Activated effector memory CD4-positive, alpha-beta T cell treated with anti-CD3 and anti-CD28 coated beads, Interleukin-2, amount 50 U/mL, for 16 hours (primary cell): ENCODE data around the gene GPHN.

Experiments
- DNase-seq: peaks from one replicate; pipeline ENCODE4 v3.0.0-alpha.2; 2020

The GPHN gene

GRCh38 chr14:66975251-66975650 lies 467.3 kb downstream of the GPHN start:
- DNase-seq, result no peak

- no peak for DNase-seq
Observed at GRCh38 chr14:66979101-66979974, 471.4 kb downstream of the GPHN start.

DNA sequence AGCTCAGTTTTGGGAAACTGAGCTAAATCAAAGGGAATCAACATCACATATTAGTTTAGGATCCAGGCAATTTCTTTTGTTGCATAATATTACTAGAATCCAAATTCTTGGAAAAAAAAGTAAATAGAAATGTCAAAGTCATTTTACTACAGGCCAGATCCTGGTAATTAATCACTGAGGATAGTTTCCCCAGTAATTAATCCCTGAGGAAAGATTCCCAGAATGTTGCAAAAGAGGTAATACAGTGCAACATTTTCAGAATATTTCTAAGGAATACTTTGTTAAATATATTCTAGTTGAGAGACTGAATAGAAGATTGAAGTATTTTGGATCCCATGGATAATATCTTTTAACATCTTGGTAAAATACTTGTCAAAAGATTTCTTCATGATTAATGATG lies 474.3 kb downstream of the GPHN start:
- DNase-seq, result no peak

DNA sequence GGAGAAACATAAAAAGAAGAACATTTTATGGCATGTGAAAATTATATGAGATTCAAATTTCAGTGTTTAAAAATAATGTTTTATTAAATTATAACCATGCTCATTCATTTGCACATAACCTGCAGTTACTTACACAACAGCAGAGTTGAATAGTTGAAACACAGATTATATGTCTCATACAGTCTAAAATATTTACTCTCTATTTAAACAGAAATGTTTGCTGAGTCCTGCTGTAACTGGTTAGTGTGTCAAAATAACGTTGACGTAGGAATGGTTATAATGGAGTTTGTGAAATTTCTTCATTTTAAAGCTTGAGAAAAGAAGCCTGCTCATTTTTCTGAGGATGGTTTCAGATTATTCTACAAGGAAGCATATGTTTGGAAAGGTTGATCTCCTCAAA lies 484.8 kb downstream of the GPHN start:
- no peak for DNase-seq

GRCh38 chr14:66993512-66993911 lies 485.6 kb downstream of the GPHN start:
- no peak for DNase-seq

- DNase-seq, result no peak
Observed at GRCh38 chr14:66998013-66998412, 490.1 kb downstream of the GPHN start.

GRCh38 chr14:66999978-67000377 lies 492.0 kb downstream of the GPHN start:
- DNase-seq, result no peak

GRCh38 chr14:67002994-67003753 lies 495.2 kb downstream of the GPHN start:
- no peak for DNase-seq

- no peak for DNase-seq
Observed at GRCh38 chr14:67004521-67004920, 496.6 kb downstream of the GPHN start.

DNA sequence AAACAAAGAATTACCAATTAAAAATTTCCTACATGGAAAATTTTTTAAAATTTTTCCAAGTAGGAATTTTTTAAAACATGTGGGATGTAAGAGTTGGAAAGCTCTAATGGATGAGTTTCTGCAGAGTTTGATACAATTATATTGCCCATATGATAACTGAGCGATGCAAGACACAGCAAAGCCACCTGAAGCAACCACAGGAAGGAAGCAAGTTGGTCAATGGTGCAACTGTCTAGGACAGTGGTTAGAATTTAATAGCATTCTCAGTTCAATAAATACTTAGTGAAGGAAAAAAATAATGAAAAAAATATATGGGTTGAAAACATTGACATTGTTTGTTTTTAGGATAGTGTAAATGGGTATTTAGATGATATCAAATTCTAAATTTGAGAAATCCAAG lies 502.7 kb downstream of the GPHN start:
- no peak for DNase-seq

DNA sequence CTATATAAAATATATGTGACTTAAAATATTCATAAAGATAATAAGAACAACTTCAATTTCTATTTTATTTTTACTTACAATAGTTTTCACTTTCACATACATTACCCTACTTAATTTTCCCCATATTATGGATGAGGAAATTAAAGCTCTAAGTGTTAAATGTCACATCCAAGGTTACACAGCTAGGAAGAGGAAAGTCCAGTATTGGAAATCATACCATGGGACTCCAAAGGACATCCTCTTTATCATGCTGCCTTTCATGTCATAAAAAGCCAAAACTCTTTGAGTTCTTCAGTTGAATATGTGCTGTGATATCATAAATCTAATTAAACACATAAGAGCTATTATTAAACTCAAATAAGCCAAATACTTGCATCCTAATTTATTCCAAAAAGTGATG lies 508.9 kb downstream of the GPHN start:
- DNase-seq, result no peak

- no peak for DNase-seq
Observed at GRCh38 chr14:67018720-67019119, 510.8 kb downstream of the GPHN start.

DNA sequence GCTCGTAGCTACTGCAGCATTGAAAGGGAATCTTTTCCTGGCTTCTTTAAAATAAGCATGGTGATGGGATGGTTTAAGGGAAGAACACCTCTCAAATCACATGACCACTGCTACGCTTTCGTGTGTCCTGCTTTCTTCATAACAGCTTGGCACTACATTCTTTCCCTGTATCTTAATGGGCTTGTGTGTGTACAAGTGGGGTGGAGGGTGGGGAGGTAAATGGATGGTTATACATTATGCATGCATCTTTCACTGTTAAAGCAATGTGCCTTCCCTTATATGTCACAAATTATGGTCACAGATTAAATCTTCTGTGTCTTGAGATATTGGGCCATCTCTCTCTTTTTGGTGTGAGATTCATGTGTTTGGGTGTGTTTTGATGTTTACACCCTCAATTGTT lies 511.8 kb downstream of the GPHN start:
- no peak for DNase-seq

GRCh38 chr14:67031920-67032774 lies 524.2 kb downstream of the GPHN start:
- no peak for DNase-seq

DNA sequence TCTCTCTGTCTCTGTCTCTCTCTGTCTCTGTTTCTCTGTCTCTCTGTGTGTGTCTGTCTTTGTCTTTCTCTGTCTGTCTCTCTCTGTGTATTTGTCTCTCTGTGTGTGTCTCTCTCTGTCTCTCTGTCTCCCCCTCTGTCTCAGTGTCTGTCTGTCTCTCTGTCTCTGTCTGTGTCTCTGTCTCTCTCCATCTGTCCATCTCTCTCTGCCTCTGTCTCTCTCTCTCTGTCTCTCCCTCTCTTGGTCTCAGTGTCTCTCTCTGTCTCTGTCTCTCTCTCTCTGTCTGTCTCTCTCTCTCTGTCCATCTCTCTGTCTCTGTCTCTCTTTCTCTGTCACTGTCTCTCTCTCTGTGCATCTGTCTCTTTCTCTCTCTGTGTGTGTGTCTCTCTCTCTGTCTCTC lies 537.5 kb downstream of the GPHN start:
- no peak for DNase-seq

DNA sequence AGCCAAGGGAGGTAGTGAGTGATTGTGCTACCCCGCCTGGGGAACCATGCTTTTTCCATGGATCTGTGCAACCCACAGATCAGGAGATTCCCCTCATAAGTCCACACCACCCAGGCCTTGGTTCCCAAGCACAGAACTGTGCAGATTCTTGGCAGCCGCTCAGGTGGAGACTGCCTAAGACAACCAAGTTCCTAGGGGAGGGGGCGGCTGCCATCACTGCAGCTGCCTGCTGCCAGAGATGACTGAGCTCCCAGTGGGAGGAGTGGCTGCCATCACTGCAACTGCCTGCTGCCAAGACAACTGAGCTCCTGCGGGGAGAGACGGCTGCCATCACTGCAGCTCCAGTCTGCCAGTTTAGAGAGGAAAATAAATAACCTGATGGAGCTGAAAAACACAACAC lies 542.9 kb downstream of the GPHN start:
- no peak for DNase-seq

DNA sequence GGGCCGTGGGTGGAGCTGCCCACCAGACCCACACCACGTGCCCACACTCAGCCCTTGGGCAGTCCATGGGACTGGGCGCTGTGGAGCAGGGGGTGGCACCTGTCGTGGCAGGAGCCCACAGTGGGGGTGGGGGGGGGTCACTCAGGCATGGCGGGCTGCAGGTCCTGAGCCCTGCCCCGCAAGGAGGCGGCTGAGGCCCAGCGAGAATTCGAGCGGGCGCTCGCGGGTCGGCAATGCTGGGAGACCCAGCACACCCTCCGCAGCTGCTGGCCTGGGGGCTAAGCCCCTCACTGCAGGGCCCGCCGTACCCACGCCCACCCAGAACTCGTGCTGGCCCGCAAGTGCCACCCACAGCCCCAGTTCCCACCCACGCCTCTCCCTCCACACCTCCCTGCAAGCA lies 548.7 kb downstream of the GPHN start:
- no peak for DNase-seq

DNA sequence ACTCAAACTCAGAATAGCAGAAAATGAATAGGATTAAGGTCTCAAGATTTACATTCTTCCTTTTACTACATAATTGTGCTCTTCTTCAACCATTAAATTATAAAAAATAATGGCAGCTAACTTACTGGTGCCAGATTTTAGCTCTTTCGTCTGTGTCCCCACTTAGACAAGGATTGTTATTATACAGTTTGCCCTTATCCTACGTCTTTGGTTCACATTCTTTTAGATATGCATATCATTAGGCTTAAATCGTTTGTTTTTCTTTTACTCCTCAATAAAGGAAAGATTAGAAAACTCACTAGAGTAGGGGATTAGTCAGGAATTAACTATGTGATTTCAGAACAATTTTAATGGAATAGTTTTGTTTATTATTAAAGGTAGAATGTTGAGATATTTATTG lies 551.6 kb downstream of the GPHN start:
- no peak for DNase-seq

- DNase-seq, result no peak
Observed at GRCh38 chr14:67060546-67060945, 552.6 kb downstream of the GPHN start.

DNA sequence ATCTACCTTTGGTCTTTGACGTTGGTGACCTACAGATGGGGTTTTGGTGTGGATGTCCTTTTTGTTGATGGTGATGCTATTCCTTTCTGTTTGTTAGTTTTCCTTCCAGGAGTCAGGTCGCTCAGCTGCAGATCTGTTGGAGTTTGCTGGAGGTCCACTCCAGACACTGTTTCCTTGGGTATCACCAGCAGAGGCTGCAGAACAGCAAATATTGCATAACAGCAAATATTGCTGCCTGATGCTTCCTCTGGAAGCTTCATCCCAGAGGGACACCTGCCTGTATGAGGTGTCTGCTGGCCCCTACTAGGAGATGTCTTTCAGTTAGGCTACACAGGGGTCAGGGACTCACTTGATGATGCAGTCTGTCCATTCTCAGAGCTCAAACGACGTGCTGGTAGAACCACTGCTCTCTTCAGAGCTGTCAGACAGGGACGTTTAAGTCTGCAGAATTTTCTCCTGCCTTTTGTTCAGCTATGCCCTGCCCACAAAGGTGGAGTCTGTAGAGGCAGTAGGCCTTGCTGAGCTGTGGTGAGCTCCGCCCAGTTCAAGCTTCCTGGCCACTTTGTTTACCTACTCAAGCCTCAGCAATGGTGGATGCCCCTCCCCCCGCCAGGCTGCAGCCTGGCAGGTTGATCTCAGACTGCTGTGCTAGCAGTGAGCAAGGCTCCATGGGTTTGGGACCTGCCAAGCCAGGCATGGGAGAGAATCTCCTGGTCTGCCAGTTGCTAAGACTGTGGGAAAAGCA lies 559.3 kb downstream of the GPHN start:
- DNase-seq, result peak; percentile 63

GRCh38 chr14:67068251-67068650 lies 560.3 kb downstream of the GPHN start:
- DNase-seq, result no peak

DNA sequence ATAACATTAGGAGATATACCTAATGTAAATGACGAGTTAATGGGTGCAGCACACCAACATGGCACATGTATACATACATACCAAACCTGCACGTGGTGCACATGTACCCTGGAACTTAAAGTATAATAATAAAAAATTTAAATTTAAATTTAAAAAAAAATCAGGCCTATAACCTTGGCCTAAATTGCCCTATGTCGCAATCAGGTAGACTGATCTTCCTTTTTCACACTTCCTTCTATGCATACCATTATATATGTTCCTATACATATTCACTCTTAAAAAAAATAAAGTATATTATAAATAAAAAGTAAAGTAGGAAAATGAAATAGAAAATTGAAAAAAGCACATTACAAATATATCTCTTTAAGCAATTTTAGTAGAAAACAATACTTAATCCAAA lies 563.6 kb downstream of the GPHN start:
- no peak for DNase-seq

GRCh38 chr14:67077921-67078320 lies 570.0 kb downstream of the GPHN start:
- no peak for DNase-seq
